Measurements from ENCODE around the gene NBPF26.
"Not testable (repeated sequence)": the region's sequence is repeated elsewhere in the genome, so short reads cannot be mapped to it uniquely, and the experiment has no call there.

GRCh38 chr1:120850537-120851421 is 127.0 kb downstream of the NBPF26 start:
- not testable (repeated sequence) for TF ChIP-seq CTCF (IDR thresholded peaks at IDR 0.05; ENCODE audit: poor library complexity); EZH2phosphoT487 (IDR thresholded peaks at IDR 0.05; ENCODE audit: low read depth, severe bottlenecking, unreplicated experiment)
